IMR-90 (cell line): ENCODE data around the gene KCTD19. TPM values are rescaled to one million over a fixed set of nuclear protein-coding genes. Genes with fewer than 3 reads are reported as not detected.

ENCODE experiments used
- ATAC-seq: fragments of 200-7000 bp; cut with Tn5 transposase; 2 replicates; pipeline ENCODE4 v1.9.1; 2020; ENCODE audit warnings: low read depth, mild to moderate bottlenecking, moderate library complexity
- BruUV-seq: library from RNA; stranded (reverse); fragments of 400-500 nt; replicated peaks from 2 replicates; lab custom pipeline; 2021; lab: Mats Ljungman, UMichigan
- CTCF ChIA-PET: fragments of 300-600 bp; formaldehyde crosslinking; extraction: SDS; loops from one replicate; lab custom pipeline; 2021; ENCODE audit warnings: antibody characterized with exemption; lab: Yijun Ruan, JAX
- POLR2A ChIA-PET: fragments of 300-600 bp; sonication (Branson Sonifier 250); formaldehyde crosslinking; loops from one replicate; lab custom pipeline; 2022; ENCODE audit warnings: antibody characterized with exemption; ENCODE audit not compliant: unreplicated experiment; lab: Charles Lee
- DNase-seq: peaks from one replicate; pipeline ENCODE4 v3.0.0; 2013
- H2AFZ ChIP-seq: replicated peaks from 2 replicates; pipeline ENCODE3; 2013; ENCODE audit warnings: low read length, mild to moderate bottlenecking; ENCODE audit not compliant: poor library complexity
- H2AK5ac ChIP-seq: 2 replicates; pipeline ENCODE4 v1.6.1; 2013; ENCODE audit warnings: low read depth, low read length, inconsistent platforms
- H2AK9ac ChIP-seq: replicated peaks from 2 replicates; pipeline ENCODE3; 2013; ENCODE audit warnings: mild to moderate bottlenecking, low read depth, low read length, moderate library complexity; ENCODE audit not compliant: poor library complexity
- H2BK120ac ChIP-seq: 2 replicates; pipeline ENCODE4 v1.6.1; 2013; ENCODE audit warnings: low read depth, low read length, inconsistent platforms
- H2BK15ac ChIP-seq: 3 replicates; pipeline ENCODE4 v1.6.1; 2013; ENCODE audit warnings: low read depth, low read length, inconsistent platforms
- H2BK20ac ChIP-seq: 2 replicates; pipeline ENCODE4 v1.6.1; 2013; ENCODE audit warnings: low read depth, mild to moderate bottlenecking, inconsistent platforms, low read length, moderate library complexity
- H2BK5ac ChIP-seq: 2 replicates; pipeline ENCODE4 v1.6.1; 2013; ENCODE audit warnings: mild to moderate bottlenecking, low read depth, low read length, inconsistent platforms; ENCODE audit not compliant: poor library complexity, severe bottlenecking
- H3K14ac ChIP-seq: replicated peaks from 2 replicates; pipeline ENCODE4 v1.6.1; 2013; ENCODE audit warnings: low read depth, low read length, inconsistent platforms
- H3K18ac ChIP-seq: 2 replicates; pipeline ENCODE4 v1.6.1; 2013; ENCODE audit warnings: low read depth, low read length, control low read depth
- H3K23ac ChIP-seq: 2 replicates; pipeline ENCODE4 v1.6.1; 2013; ENCODE audit warnings: low read depth, low read length, inconsistent platforms
- H3K27ac ChIP-seq: 2 replicates; pipeline ENCODE4 v1.5.1; 2013; ENCODE audit warnings: mild to moderate bottlenecking, control low read depth, low read length; ENCODE audit not compliant: insufficient read depth
- H3K27me3 ChIP-seq: 2 replicates; pipeline ENCODE4 v1.6.1; 2013; ENCODE audit warnings: low read length; ENCODE audit not compliant: control insufficient read depth, insufficient read depth
- H3K36me3 ChIP-seq: 2 replicates; pipeline ENCODE4 v1.6.1; 2013; ENCODE audit warnings: low read length, mixed read lengths; ENCODE audit not compliant: control insufficient read depth, insufficient read depth
- H3K4ac ChIP-seq: 2 replicates; pipeline ENCODE4 v1.6.1; 2013; ENCODE audit warnings: low read depth, low read length, inconsistent platforms
- H3K4me1 ChIP-seq: 2 replicates; pipeline ENCODE4 v1.6.1; 2013; ENCODE audit warnings: low read length, mixed read lengths; ENCODE audit not compliant: control insufficient read depth, insufficient read depth
- H3K4me2 ChIP-seq: 2 replicates; pipeline ENCODE4 v1.6.1; 2013; ENCODE audit warnings: low read depth, mild to moderate bottlenecking, control low read depth, low read length, moderate library complexity
- H3K4me3 ChIP-seq: 2 replicates; pipeline ENCODE4 v1.5.1; 2013; ENCODE audit warnings: low read depth, mild to moderate bottlenecking, control low read depth, low read length, moderate library complexity; ENCODE audit not compliant: insufficient read depth
- H3K56ac ChIP-seq: 2 replicates; pipeline ENCODE4 v1.6.1; 2013; ENCODE audit warnings: low read length, inconsistent platforms; ENCODE audit not compliant: insufficient read depth; ENCODE audit errors: extremely low read depth
- H3K79me1 ChIP-seq, 2 experiments: 2 replicates each; pipeline ENCODE4 v1.6.1; 2013; ENCODE audit warnings: low read length in 2 of 2, inconsistent platforms in 1 of 2, low read depth in 1 of 2
- H3K9ac ChIP-seq: 2 replicates; pipeline ENCODE4 v1.6.1; 2013; ENCODE audit warnings: low read depth, low read length, control low read depth
- H3K9me1 ChIP-seq: 2 replicates; pipeline ENCODE4 v1.6.1; 2013; ENCODE audit warnings: low read length, inconsistent platforms; ENCODE audit not compliant: insufficient read depth
- H3K9me3 ChIP-seq: 2 replicates; pipeline ENCODE4 v1.6.1; 2013; ENCODE audit warnings: low read length; ENCODE audit not compliant: control insufficient read depth, insufficient read depth
- H4K20me1 ChIP-seq: 2 replicates; pipeline ENCODE4 v1.6.1; 2013; ENCODE audit warnings: low read length, inconsistent platforms; ENCODE audit not compliant: insufficient read depth
- H4K5ac ChIP-seq: 2 replicates; pipeline ENCODE4 v1.6.1; 2013; ENCODE audit warnings: mild to moderate bottlenecking, low read depth, low read length, control low read depth
- H4K8ac ChIP-seq, 2 experiments: 2 replicates each; pipeline ENCODE4 v1.6.1; 2013; ENCODE audit warnings: low read depth in 2 of 2, low read length in 2 of 2, control low read depth in 1 of 2, inconsistent platforms in 1 of 2
- H4K91ac ChIP-seq: 2 replicates; pipeline ENCODE4 v1.6.1; 2013; ENCODE audit warnings: low read depth, low read length, inconsistent platforms; ENCODE audit not compliant: insufficient read depth
- CEBPB ChIP-seq: IDR thresholded peaks from 2 replicates; pipeline ENCODE4 v1.6.1; 2012; ENCODE audit warnings: low read depth, low read length, improper control_type of control experiment
- CHD1 ChIP-seq: IDR thresholded peaks from 2 replicates; pipeline ENCODE4 v1.6.1; 2012; ENCODE audit warnings: low read depth, low read length, improper control_type of control experiment
- FOS ChIP-seq: fragments of 150-350 bp; IDR thresholded peaks from 2 replicates; pipeline ENCODE4 v1.6.1; 2016; ENCODE audit warnings: low read depth, low read length
- MXI1 ChIP-seq: IDR thresholded peaks from 2 replicates; pipeline ENCODE4 v1.6.1; 2012; ENCODE audit warnings: low read depth, mild to moderate bottlenecking, low read length, moderate library complexity, borderline replicate concordance
- RCOR1 ChIP-seq: IDR thresholded peaks from 2 replicates; pipeline ENCODE4 v1.6.1; 2012; ENCODE audit warnings: mild to moderate bottlenecking, low read length, improper control_type of control experiment; ENCODE audit not compliant: insufficient replicate concordance
- RFX5 ChIP-seq: IDR thresholded peaks from 2 replicates; pipeline ENCODE4 v1.8.0; 2012; ENCODE audit warnings: low read depth, mild to moderate bottlenecking, low read length, moderate library complexity
- SMC3 ChIP-seq: fragments of 150-350 bp; IDR thresholded peaks from 2 replicates; pipeline ENCODE4 v1.6.1; 2016; ENCODE audit warnings: low read depth, mild to moderate bottlenecking, antibody characterized with exemption, low read length, moderate library complexity
- WGBS, 2 experiments: methylation state at CpG; one replicate each; pipeline versions ENCODE4 v1.1.5 to v1.1.7; 2013; ENCODE audit warnings: missing lambda C conversion rate in 2 of 2; ENCODE audit not compliant: insufficient read length in 1 of 2; ENCODE audit errors: extremely low coverage in 2 of 2; 5-methylcytosine and 5-hydroxymethylcytosine counted together
- dilution Hi-C: fragments of 300-500 bp; cut with HindIII; formaldehyde crosslinking; loops from one replicate; pipeline ENCODE4 v1.14.3; 2018; ENCODE audit warnings: low sequenced_read_pairs; ENCODE audit not compliant: unreplicated experiment
- in situ Hi-C: fragments of 300-500 bp; cut with MboI; formaldehyde crosslinking; loops from 3 replicates; pipeline ENCODE4 v1.14.3; 2019; ENCODE audit warnings: low sequenced_read_pairs, inconsistent platforms, mixed read lengths
- intact Hi-C: fragments of 100-400 bp; cut with micrococcal nuclease; formaldehyde crosslinking; loops from 2 replicates; pipeline ENCODE4 v1.10.0; 2022
- polyA plus RNA-seq, 3 experiments: library from polyadenylated mRNA; depleted of rRNA; stranded (reverse); fragments of >200 nt; gene quantifications; 2 replicates each; pipeline ENCODE4 v1.2.3, GENCODE V29; 2012; ENCODE audit warnings: low replicate concordance in 1 of 3
- total RNA-seq: library from RNA; depleted of rRNA; stranded (reverse); fragments of >200 nt; gene quantifications from 2 replicates; pipeline ENCODE4 v1.2.3, GENCODE V29; 2012
- TF ChIP-seq, protein P1 (sequence below): conservative IDR thresholded peaks from 2 replicates; pipeline ENCODE4 v1.5.1; 2012; ENCODE audit warnings: mild to moderate bottlenecking, low read depth, low read length, improper control_type of control experiment

KCTD19 gene
- total and polyA plus RNA-seq, 2 of the 4 experiments (the other 2 are of a cell fraction): under 0.01 to 0.07 TPM

DNA sequence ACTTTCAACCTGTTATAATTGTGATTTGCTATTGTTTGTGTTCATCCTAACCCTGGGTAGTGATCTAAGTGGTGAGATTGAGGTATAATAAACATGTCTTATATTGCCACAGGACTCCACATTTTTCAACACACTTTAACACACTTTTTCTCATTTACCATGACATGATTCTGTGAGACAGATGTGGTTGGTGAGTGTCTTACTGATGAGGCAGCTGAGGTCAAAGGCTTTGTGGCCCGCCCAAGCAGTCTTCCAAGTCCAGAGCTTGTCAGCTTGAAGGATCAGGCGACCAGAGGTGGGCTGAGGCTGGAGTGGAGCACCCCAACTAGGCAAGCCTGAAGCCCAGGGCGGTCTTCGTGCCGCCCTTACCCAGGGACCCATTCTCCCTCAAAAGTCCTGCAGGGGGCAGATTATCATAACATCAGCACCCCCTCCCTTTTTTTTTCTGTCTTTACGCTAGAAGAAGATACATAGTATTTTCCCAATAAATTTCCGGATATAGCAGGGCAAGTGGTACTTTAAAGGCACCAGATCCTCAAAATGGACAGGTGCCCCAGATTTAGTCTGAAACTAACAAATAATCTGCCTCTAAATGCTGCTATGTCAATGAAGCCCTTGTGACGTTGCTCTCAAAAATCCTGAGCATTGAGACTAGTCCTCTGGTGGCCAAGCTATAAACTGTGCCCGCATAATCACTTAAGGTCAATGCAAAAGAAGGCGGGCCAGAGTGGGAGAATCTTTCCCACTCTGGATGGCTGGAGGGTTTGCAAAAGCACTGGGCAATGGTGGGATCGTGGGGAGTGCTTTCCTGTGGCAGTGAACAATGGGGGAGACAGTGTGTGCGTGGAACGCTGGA, 21.1 kb downstream of the KCTD19 start:
- Histone ChIP-seq H4K5ac (no peak overlapping the region), H3K18ac (no peak overlapping the region), H3K27me3 (no peaks in the 10 kb centered on the region), H3K27ac (no peak overlapping the region), H2BK15ac (no peak overlapping the region), H3K9me3 (no peaks in the 10 kb centered on the region), H3K4me2 (no peak overlapping the region), H2AK5ac (peak overlapping the region; percentile 62), H3K4me1 (peaks cover 4% of the 10 kb centered on the region), H3K79me1 (no peaks in the 10 kb centered on the region), H3K36me3 (no peaks in the 10 kb centered on the region), H2AK9ac (no peak overlapping the region), H4K91ac (no peak overlapping the region), H2AFZ (no peak overlapping the region), H3K9me1 (peaks cover under 1% of the 10 kb centered on the region), H2BK20ac (no peak overlapping the region), H3K14ac (no peak overlapping the region), H4K8ac (no peak overlapping the region), H3K56ac (no peak overlapping the region), H3K9ac (no peak overlapping the region), H2BK5ac (no peak overlapping the region), H3K23ac (no peak overlapping the region), H2BK120ac (0 out of 2 replicates have a peak overlapping the region, but pooled peaks have one; percentile 9), H3K4me3 (no peak overlapping the region), H3K4ac (no peak overlapping the region), H4K20me1 (no peaks in the 10 kb centered on the region)
- dilution Hi-C loops: no loop called here
- intact Hi-C loops: no loop called here
- POLR2A ChIA-PET: no interaction called here
- DNase-seq: no peak
- TF ChIP-seq SMC3 (no peak), CHD1 (no peak), MXI1 (no peak), RCOR1 (no peak), RFX5 (no peak), FOS (no peak), CEBPB (no peak)
- TF ChIP-seq, protein P1, sequence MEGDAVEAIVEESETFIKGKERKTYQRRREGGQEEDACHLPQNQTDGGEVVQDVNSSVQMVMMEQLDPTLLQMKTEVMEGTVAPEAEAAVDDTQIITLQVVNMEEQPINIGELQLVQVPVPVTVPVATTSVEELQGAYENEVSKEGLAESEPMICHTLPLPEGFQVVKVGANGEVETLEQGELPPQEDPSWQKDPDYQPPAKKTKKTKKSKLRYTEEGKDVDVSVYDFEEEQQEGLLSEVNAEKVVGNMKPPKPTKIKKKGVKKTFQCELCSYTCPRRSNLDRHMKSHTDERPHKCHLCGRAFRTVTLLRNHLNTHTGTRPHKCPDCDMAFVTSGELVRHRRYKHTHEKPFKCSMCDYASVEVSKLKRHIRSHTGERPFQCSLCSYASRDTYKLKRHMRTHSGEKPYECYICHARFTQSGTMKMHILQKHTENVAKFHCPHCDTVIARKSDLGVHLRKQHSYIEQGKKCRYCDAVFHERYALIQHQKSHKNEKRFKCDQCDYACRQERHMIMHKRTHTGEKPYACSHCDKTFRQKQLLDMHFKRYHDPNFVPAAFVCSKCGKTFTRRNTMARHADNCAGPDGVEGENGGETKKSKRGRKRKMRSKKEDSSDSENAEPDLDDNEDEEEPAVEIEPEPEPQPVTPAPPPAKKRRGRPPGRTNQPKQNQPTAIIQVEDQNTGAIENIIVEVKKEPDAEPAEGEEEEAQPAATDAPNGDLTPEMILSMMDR: no peak
- WGBS, 2 experiments: 91% methylated on average over 4 of the region's 13 CpGs; no CpG with 5 or more reads in 1 of the 2 experiments
- in situ Hi-C loops: no loop called here
- no peak for ATAC-seq
- no TSS peak for BruUV-seq
- CTCF ChIA-PET: no interaction called here
